Measurements from ENCODE around the gene TBCD.

TBCD gene

DNA sequence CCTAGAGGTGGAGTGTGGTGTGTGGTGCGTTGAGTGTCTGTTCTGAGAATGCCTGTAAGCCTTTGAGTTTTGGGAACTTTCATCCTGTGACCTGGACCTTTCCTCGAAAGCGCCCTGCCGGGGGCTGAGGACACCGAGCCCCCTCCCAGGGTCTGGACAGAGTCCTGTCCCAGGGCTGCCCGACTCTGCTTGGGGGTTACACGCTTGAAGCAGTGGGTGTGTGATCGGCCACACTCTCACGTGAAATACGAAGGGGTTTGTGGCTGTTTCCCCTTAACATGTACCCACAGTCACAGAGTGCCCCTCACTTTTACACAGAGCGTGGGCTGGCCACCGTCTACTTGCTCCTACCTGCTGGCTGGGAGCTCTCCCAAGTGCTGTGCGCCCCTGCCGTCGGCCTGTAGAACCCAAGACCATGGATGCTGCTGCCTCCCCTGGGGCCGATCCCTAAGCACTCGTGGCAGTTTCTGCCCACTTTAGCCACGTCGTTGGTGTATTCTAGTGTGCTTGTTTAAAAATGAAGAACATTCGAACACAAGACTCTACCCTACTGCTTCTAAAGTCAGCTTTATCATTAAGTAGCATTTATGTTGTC lies 81.1 kb downstream of the TBCD start:
- no peak for DNase-seq (ENCODE audit: low read depth)

GRCh38 chr17:82835122-82835521 lies 83.3 kb downstream of the TBCD start:
- no peak for DNase-seq (ENCODE audit: low read depth)

GRCh38 chr17:82835766-82836512 lies 84.1 kb downstream of the TBCD start:
- DNase-seq (ENCODE audit: low read depth), result no peak

GRCh38 chr17:82836823-82837357 lies 85.0 kb downstream of the TBCD start:
- DNase-seq (ENCODE audit: low read depth), result no peak

DNA sequence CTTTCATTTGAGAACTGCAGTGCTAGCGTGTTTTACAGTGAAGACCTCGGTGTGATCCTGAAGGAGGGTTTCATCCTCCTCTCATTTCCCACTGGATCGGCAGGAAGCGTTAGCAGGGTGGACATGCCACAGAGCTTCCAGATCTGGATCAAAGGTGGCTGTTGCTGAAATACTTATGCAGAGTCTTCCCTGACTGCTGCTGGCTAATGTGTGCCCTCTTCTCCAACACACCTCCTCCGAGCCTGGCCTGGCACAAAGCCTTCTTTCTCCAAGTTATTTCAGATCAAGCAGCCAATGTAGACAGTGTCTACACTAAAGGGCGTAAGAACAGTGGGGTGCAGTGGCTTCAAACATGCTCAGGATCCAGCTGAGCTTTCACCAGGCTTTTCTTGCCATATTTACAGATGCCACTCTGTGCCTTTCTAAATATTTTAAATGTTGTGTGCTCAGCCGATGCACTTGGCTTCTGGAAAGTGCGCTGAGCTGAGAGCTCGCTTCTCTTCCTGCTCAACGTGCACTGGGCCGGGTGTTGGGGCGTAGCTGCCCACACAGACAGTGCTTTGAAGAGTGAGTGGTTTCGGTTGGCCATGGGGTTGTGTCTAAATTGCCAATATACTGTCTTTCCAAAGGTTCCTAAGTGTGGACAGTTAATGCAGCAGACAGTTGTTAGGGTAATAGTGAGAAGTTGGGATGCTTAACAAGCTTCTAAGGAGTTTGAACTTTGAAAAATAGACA lies 85.9 kb downstream of the TBCD start:
- no peak for DNase-seq (ENCODE audit: low read depth)

GRCh38 chr17:82838386-82839063 lies 86.7 kb downstream of the TBCD start:
- DNase-seq (ENCODE audit: low read depth), result no peak

DNA sequence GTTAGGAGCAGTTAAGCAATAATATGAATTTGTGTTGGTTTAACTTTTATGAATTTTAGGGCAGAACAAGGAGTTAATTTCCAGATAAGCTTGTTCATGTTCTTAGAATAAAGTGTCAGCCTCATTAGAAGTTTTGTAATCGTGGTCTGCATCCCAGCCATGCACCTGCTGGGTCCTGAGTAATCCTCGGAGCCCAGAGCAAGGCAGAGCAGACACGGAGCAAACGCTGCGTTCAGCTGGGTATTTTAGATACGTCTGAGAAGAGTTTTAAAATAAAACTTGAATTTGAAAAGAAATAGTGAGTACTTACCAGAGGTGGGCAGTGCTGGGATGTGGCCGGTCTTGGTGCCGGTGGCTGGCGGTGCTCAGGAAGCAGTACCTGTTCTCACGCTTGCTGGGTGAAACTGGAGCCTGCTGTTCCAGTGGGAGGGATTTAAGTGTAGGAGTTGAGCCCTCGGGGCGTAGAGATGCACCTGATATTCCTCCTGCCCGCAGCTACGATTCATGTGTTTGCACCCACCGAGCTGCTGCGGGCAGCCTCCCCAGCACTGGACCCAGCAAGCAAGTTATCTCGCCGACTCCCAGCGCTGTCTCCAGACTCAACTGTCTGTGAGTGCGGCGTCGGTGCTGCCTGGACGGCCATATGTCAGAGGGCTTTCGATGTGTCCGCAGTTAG lies 87.9 kb downstream of the TBCD start, which contains the start of gene ZNF750:
Gene ZNF750 (minus strand): TSS at position 406 of the 676 bp plus-strand sequence. CDS start 7,568 bp downstream, outside the sequence.
- DNase-seq (ENCODE audit: low read depth), result no peak

GRCh38 chr17:82840431-82840831 lies 88.6 kb downstream of the TBCD start:
- no peak for DNase-seq (ENCODE audit: low read depth)

DNA sequence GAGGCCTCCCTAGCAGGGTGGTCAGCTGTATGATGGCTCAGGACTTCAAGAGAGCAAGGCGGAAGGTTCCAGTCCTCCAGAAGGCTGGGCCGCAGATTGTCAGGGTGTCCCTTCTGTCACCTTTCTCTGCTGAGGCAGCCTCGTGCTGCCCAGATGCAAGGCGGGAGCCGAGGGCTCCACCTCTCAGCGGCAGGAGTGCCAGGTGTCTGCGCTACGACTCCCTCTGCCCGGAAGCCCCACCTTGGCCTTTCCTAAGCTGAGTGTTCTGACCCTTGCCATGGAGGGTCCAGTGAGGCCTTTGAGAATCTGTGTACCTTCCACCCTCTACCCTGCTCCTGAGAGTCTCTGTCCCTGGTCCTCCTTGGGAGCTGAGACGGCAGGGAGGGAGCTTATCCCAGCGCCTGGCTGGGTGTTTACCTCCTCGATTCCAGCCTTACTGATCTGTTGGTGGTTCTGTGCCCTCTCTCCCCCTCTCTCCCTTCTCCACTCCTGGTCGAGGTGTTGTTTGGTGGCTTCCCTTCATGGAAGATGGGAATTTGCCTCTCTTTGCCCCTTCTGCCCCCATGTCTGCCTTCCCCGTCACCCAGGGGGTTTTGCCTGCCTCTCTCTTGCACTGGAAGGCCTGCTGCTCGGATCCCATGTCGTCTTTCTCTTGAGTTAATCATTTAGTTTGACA lies 90.2 kb downstream of the TBCD start:
- DNase-seq (ENCODE audit: low read depth), result no peak

- DNase-seq (ENCODE audit: low read depth), result no peak
Observed at GRCh38 chr17:82843904-82844680, 92.2 kb downstream of the TBCD start.

DNA sequence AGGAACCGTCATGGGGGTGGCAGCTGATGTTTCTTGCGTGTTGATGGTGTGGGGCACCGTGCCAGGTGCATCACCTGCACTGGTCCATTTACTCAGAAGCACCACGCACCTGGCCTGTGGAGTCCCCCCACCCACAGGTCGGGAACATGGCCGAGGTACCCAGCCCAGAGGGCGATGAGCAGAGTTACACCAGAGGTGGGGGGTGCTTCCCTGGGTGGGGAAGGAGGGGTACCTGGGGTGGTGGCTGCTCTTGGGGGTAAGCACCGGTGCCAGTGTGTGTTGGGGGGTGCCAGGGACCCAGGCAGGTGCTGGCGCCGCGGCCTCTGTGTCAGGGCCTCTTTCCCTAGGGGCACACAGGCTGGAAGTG lies 92.9 kb downstream of the TBCD start:
- DNase-seq (ENCODE audit: low read depth), result no peak

- no peak for DNase-seq (ENCODE audit: low read depth)
Observed at GRCh38 chr17:82845163-82845807, 93.4 kb downstream of the TBCD start.

GRCh38 chr17:82846061-82846691 lies 94.3 kb downstream of the TBCD start:
- no peak for DNase-seq (ENCODE audit: low read depth)

DNA sequence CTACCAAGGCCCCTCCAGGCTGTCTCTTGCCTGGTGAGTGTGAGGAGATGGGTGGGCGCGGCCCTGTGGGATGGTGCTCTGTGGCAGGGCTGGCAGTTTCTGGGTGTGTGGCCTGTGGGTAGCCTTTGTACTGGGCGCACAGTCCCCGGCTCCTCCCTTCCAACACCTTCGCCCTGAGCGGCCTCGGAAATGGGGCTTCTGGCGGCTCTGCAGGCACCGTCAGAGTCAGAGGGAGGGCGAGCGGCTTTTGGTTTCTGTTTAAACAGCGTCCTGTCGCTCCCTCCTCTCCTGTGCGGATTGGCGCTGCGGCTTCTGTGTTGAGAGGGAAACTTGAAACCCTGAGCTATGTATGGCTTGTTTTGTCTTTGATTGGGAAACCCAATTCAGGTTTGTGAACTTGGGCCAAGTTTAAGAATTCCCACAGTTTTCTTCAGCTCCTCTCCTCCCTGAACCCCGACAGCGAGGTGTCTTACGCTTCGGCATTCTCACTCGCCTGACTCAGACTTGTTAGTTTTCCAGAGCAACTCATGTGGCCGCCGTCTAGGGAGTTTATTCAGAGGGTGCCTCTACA lies 96.2 kb downstream of the TBCD start:
- no peak for DNase-seq (ENCODE audit: low read depth)

DNA sequence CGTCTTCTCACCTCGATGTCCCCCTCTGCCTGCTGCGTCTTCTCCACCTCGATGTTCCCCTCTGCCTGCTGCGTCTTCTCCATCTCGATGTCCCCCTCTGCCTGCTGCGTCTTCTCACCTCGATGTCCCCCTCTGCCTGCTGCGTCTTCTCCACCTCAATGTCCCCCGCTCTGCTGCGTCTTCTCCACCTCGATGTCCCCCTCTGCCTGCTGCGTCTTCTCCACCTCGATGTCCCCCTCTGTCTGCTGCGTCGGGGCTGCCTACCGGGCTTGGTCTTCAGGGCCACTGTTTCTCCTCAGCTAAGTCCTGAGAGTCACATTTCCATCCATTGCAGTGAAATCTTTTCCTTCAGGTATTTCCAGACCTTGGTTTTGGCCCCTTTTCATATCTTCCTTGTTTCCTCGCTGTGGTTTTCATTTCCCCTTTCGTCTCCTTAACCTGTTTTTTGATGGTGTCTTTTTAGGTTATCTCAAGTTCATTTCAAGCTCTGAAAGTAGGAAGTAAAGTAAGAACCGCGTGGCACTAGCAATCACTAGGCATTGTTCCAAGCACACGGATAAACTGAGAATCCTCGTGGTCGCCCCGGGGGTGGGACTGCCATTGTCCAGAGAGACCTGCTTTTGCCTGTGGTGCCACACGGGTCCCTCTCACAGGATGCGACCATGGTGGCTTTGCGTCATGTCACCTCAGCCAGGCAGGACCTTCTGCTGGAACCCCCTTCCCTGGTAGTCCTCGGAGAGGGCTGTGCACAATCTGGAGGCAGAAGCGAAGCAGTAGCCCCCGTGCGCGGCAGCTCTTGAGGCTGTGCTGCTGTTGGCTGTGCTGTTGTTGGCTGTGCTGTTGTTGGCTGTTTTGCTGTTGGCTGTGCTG lies 97.4 kb downstream of the TBCD start:
- DNase-seq (ENCODE audit: low read depth), result no peak

- no peak for DNase-seq (ENCODE audit: low read depth)
Observed at GRCh38 chr17:82851381-82851780, 99.5 kb downstream of the TBCD start.

DNA sequence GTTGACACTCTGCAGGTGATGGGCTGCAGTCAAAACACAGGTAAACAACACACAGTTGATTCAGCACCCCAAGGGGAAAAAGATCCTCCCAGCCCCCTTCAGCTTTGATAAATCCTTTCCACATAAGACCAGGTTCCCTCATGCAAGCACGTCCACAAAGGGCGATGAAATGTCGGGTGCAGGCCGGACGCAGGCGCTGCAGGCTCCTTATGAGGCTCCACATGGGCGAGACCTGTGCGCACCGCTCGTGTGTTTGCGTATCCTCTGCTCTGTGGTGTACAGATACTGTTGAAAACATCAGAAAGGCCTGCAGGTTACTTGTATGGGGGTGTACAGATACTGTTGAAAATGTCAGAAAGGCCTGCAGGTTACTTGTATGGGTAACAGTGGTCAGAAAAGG lies 102.4 kb downstream of the TBCD start:
- DNase-seq (ENCODE audit: low read depth), result no peak

GRCh38 chr17:82856361-82856760 lies 104.5 kb downstream of the TBCD start:
- DNase-seq (ENCODE audit: low read depth), result no peak
